Endothelial cell of umbilical vein (primary cell): ENCODE measurements around the gene CNKSR1. TPM values are rescaled to one million over a fixed set of nuclear protein-coding genes. Genes with fewer than 3 reads are reported as not detected.

ENCODE experiments used
- BruUV-seq: library from RNA; stranded (reverse); fragments of 400-500 nt; replicated peaks from 2 replicates; lab custom pipeline; 2021; lab: Mats Ljungman, UMichigan
- CTCF ChIA-PET: fragments of 300-600, 350-600 bp; sonication (Branson Sonifier 250); formaldehyde crosslinking; loops from one replicate; lab custom pipeline; 2021; ENCODE audit warnings: antibody characterized with exemption, inconsistent platforms; lab: Charles Lee
- POLR2A ChIA-PET: fragments of 300-600, 350-600 bp; sonication (Branson Sonifier 250); formaldehyde crosslinking; loops from one replicate; lab custom pipeline; 2021; ENCODE audit warnings: antibody characterized with exemption, inconsistent platforms; lab: Charles Lee
- DNase-seq: peaks from one replicate; pipeline ENCODE4 v3.0.0-alpha.2; 2011; ENCODE audit warnings: low read depth, low spot score
- FAIRE-seq: peaks from 2 replicates; lab custom pipeline; 2011; peaks lifted over from hg19 to GRCh38; lab: Jason Lieb, UNC
- H2AFZ ChIP-seq: 2 replicates; pipeline ENCODE4 v1.6.0; 2012; ENCODE audit warnings: low read depth, low read length, control low read depth, inconsistent platforms
- H3K27ac ChIP-seq: 2 replicates; pipeline ENCODE4 v1.5.1; 2011; ENCODE audit warnings: low read depth, mild to moderate bottlenecking, control low read depth, low read length, moderate library complexity; ENCODE audit not compliant: insufficient read depth
- H3K27me3 ChIP-seq, 2 experiments: 2 replicates each; pipeline versions ENCODE4 v1.6.0 to v1.6.1; 2011; ENCODE audit warnings: low read length in 2 of 2, mixed read lengths in 1 of 2; ENCODE audit not compliant: control insufficient read depth in 2 of 2, insufficient read depth in 2 of 2
- H3K36me3 ChIP-seq, 2 experiments: 2 replicates in 1 of 2; 3 replicates in 1 of 2; pipeline ENCODE4 v1.5.1; 2011; ENCODE audit warnings: low read length in 2 of 2, mild to moderate bottlenecking in 1 of 2, moderate library complexity in 1 of 2; ENCODE audit not compliant: control insufficient read depth in 2 of 2, insufficient read depth in 2 of 2; ENCODE audit errors: extremely low read depth in 1 of 2
- H3K4me1 ChIP-seq: 3 replicates; pipeline ENCODE4 v1.5.1; 2011; ENCODE audit warnings: mild to moderate bottlenecking, low read length; ENCODE audit not compliant: control insufficient read depth, insufficient read depth; ENCODE audit errors: extremely low read depth
- H3K4me2 ChIP-seq: 2 replicates; pipeline ENCODE4 v1.6.1; 2011; ENCODE audit warnings: low read length, control low read depth, mixed read lengths; ENCODE audit not compliant: insufficient read depth
- H3K4me3 ChIP-seq, 3 experiments: fragments of 200-600 bp in 1 of 3; sonication (generic), shearing (Covaris generic) in 1 of 3; replicated peaks in 1 of 3; 2 replicates each; pipeline ENCODE4 v1.5.1; 2011 to 2016; ENCODE audit warnings: control low read depth in 3 of 3, low read length in 3 of 3, mild to moderate bottlenecking in 2 of 3, inconsistent platforms in 1 of 3, low read depth in 1 of 3, moderate library complexity in 1 of 3; ENCODE audit not compliant: insufficient read depth in 1 of 3
- H3K79me2 ChIP-seq: 2 replicates; pipeline ENCODE4 v1.6.0; 2012; ENCODE audit warnings: low read length, inconsistent platforms; ENCODE audit not compliant: control insufficient read depth, insufficient read depth
- H3K9ac ChIP-seq: replicated peaks from 2 replicates; pipeline ENCODE3; 2011; ENCODE audit warnings: low read length, control low read depth; ENCODE audit not compliant: insufficient read depth; ENCODE audit errors: extremely low read depth
- H3K9me1 ChIP-seq: replicated peaks from 3 replicates; pipeline ENCODE4 v1.6.0; 2011; ENCODE audit warnings: mild to moderate bottlenecking, low read length; ENCODE audit not compliant: control insufficient read depth, insufficient read depth; ENCODE audit errors: extremely low read depth
- H3K9me3 ChIP-seq: replicated peaks from 2 replicates; pipeline ENCODE4 v1.5.1; 2012; ENCODE audit warnings: low read length, inconsistent platforms; ENCODE audit not compliant: control insufficient read depth, insufficient read depth
- H4K20me1 ChIP-seq: replicated peaks from 2 replicates; pipeline ENCODE3; 2011; ENCODE audit warnings: mild to moderate bottlenecking, low read length; ENCODE audit not compliant: control insufficient read depth, insufficient read depth; ENCODE audit errors: extremely low read depth
- EZH2 ChIP-seq: IDR thresholded peaks from 2 replicates; pipeline ENCODE4 v1.6.1; 2012; ENCODE audit warnings: borderline replicate concordance, low read depth, mild to moderate bottlenecking, moderate library complexity, low read length, inconsistent platforms; ENCODE audit not compliant: severe bottlenecking
- MYC ChIP-seq: IDR thresholded peaks from one replicate; pipeline ENCODE4 v1.6.1; 2011; ENCODE audit warnings: mild to moderate bottlenecking, low read depth, low read length
- dilution Hi-C: fragments of 300-500 bp; cut with MboI; formaldehyde crosslinking; loops from one replicate; pipeline ENCODE4 v1.15.0; 2019; ENCODE audit warnings: low sequenced_read_pairs; ENCODE audit not compliant: extremely low pct_ligation_motif_present
- intact Hi-C: fragments of 100-400 bp; cut with micrococcal nuclease; formaldehyde crosslinking; loops from one replicate; pipeline ENCODE4 v1.10.0; 2022
- polyA plus RNA-seq, 4 experiments: library from polyadenylated mRNA; depleted of rRNA in 3 of 4; stranded (reverse) in 3 of 4; unstranded in 1 of 4; fragments of >200 nt; gene quantifications; 2 replicates each; pipeline versions ENCODE4 v1.2.1 to v1.2.3, GENCODE V29; 2011 to 2012; ENCODE audit warnings: missing spikeins in 1 of 4
- total RNA-seq: library from RNA; stranded (reverse); gene quantifications from 2 replicates; pipeline ENCODE4 v1.2.3, GENCODE V29; 2021
- TF ChIP-seq, protein P1 (sequence below), 2 donors: IDR thresholded peaks; 1 replicate in 1 of 2; 2 replicates in 1 of 2; pipeline ENCODE4 v1.5.1; 2011; ENCODE audit warnings: low read length in 2 of 2, mild to moderate bottlenecking in 2 of 2, moderate library complexity in 2 of 2, control low read depth in 1 of 2, inconsistent platforms in 1 of 2, low read depth in 1 of 2; ENCODE audit not compliant: insufficient read depth in 1 of 2; ENCODE audit errors: extremely low read depth in 1 of 2

The CNKSR1 gene
- total and polyA plus RNA-seq, 2 donors (not counting 3 experiments of a cell fraction or from before 2014, with no cell fraction given) = 0.22 TPM; not detected in 1

- CTCF ChIA-PET = interaction anchor here (1.1 to 2.6 kb wide), 5 partner anchors 20 to 228 kb away, joined by 3 to 12 read pairs (median 8); partner anchors contain the start of genes CEP85 and ZNF593
- H3K9me1 ChIP-seq = no peaks in the 10 kb centered on the region
- no peaks in the 10 kb centered on the region for H4K20me1 ChIP-seq
- no peak overlapping the region for H2AFZ ChIP-seq
- no peak overlapping the region for H3K27ac ChIP-seq
- intact Hi-C loops = no loop called here
- DNase-seq = no peak
- H3K9me3 ChIP-seq = no peaks in the 10 kb centered on the region
- TF ChIP-seq MYC = no peak
- H3K79me2 ChIP-seq = no peaks in the 10 kb centered on the region
- FAIRE-seq = no peak
- no peaks in the 10 kb centered on the region for H3K4me1 ChIP-seq
- no peak overlapping the region for H3K4me2 ChIP-seq
- dilution Hi-C loops = no loop called here
- no TSS peak for BruUV-seq
- H3K36me3 ChIP-seq = no peaks in the 10 kb centered on the region
- POLR2A ChIA-PET = no interaction called here
- peaks cover 0 to 3% of the 10 kb centered on the region in 2 experiments for H3K27me3 ChIP-seq
- no peak overlapping the region for H3K9ac ChIP-seq
- H3K4me3 ChIP-seq = no peak overlapping the region
These were observed 12.0 kb downstream of the CNKSR1 start for GRCh38 chr1:26189331-26189730.

- Histone ChIP-seq H3K4me3 (no peak overlapping the region), H3K79me2 (no peaks in the 10 kb centered on the region), H3K27me3 (peaks cover 0 to 5% of the 10 kb centered on the region in 2 experiments), H2AFZ (no peak overlapping the region), H3K36me3 (no peaks in the 10 kb centered on the region), H3K27ac (no peak overlapping the region), H3K4me1 (no peaks in the 10 kb centered on the region), H3K9me1 (no peaks in the 10 kb centered on the region), H3K4me2 (no peak overlapping the region), H4K20me1 (no peaks in the 10 kb centered on the region), H3K9ac (no peak overlapping the region), H3K9me3 (no peaks in the 10 kb centered on the region)
- CTCF ChIA-PET = interaction anchor here (1.1 to 2.6 kb wide), 5 partner anchors 20 to 227 kb away, joined by 3 to 12 read pairs (median 8); partner anchors contain the start of genes CEP85 and ZNF593
- no peak for DNase-seq
- dilution Hi-C loops (no loop called here), intact Hi-C loops (no loop called here)
- POLR2A ChIA-PET = no interaction called here
- no TSS peak for BruUV-seq
- FAIRE-seq = no peak
- TF ChIP-seq EZH2 = no peak
- no peak for TF ChIP-seq MYC
- TF ChIP-seq, protein P1, sequence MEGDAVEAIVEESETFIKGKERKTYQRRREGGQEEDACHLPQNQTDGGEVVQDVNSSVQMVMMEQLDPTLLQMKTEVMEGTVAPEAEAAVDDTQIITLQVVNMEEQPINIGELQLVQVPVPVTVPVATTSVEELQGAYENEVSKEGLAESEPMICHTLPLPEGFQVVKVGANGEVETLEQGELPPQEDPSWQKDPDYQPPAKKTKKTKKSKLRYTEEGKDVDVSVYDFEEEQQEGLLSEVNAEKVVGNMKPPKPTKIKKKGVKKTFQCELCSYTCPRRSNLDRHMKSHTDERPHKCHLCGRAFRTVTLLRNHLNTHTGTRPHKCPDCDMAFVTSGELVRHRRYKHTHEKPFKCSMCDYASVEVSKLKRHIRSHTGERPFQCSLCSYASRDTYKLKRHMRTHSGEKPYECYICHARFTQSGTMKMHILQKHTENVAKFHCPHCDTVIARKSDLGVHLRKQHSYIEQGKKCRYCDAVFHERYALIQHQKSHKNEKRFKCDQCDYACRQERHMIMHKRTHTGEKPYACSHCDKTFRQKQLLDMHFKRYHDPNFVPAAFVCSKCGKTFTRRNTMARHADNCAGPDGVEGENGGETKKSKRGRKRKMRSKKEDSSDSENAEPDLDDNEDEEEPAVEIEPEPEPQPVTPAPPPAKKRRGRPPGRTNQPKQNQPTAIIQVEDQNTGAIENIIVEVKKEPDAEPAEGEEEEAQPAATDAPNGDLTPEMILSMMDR (IDR thresholded peaks at IDR 0.05; ENCODE audit: extremely low read depth in 1 of 2, insufficient read depth in 1 of 2, low read depth in 1 of 2, low read length in 2 of 2) = peak in 1 of 2 donors; percentile 9
These were observed 12.5 kb downstream of the CNKSR1 start for GRCh38 chr1:26189751-26190275.
